ENCODE data around the gene COX4I2.

DNA sequence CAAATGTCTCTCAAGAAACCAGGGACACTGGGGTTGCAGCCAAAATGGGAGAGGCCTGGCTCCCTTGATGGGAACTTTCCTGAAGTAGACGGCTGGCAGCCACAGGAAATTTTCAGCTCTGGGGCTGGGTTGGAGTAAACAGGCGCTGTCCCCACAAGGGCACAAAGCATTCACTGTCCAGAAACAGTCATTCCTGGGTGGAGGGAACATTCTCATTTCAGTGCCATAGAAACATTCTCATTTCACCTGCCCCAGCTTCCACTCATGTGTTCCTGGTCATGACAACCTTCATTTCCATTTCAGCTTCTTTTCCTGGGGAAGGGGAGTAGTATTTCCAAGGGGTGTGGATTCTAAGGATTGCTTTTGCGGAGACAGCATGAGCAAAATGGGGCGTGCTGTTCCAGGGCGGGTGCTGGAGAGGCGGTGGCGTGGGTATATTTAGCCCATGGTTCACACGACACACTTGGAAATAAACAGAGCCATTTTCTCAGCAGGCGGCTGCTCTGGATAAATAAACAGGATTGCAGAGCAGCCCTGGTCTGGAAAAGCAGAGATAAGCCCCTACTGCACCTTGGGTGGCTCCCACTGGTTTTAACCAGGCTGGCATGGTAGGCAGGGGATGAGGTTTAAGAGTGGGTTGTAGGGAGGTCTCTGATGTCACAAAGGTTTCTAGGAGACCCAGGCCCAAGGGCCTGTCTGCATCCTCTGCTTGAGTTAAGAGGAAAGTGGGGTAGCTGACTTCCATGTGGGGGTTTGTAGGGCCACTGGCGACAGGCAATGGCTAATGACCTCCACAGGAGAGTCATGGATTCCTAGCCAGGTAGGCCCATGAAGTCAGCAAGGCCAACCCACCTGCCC is 32.9 kb downstream of the COX4I2 start:
- TF ChIP-seq SMC3 (IDR thresholded peaks at IDR 0.05; ENCODE audit: low read depth, low read length) (no peak), MXI1 (IDR thresholded peaks at IDR 0.05; ENCODE audit: borderline replicate concordance, low read depth, low read length) (peak; percentile 89), POLR2A (IDR thresholded peaks at IDR 0.05; ENCODE audit: low read depth, low read length) (no peak), MAZ (IDR thresholded peaks at IDR 0.05; ENCODE audit: borderline replicate concordance, low read depth, low read length) (peak; percentile 55), FOS (IDR thresholded peaks at IDR 0.05; ENCODE audit: low read depth, low read length) (no peak), NFE2L2 (IDR thresholded peaks at IDR 0.05; ENCODE audit: low read depth, low read length) (no peak), RFX5 (IDR thresholded peaks at IDR 0.05; ENCODE audit: low read depth, low read length) (no peak), BHLHE40 (IDR thresholded peaks at IDR 0.05; ENCODE audit: low read depth, low read length) (peak; percentile 71; the same call in 1 of the 2 replicates), RAD21 (IDR thresholded peaks at IDR 0.05; ENCODE audit: low read length) (no peak), CEBPB (IDR thresholded peaks at IDR 0.05; ENCODE audit: low read depth, low read length) (no peak), MAFK (IDR thresholded peaks at IDR 0.05; ENCODE audit: low read depth, low read length) (no peak)
- TF ChIP-seq, protein P1, sequence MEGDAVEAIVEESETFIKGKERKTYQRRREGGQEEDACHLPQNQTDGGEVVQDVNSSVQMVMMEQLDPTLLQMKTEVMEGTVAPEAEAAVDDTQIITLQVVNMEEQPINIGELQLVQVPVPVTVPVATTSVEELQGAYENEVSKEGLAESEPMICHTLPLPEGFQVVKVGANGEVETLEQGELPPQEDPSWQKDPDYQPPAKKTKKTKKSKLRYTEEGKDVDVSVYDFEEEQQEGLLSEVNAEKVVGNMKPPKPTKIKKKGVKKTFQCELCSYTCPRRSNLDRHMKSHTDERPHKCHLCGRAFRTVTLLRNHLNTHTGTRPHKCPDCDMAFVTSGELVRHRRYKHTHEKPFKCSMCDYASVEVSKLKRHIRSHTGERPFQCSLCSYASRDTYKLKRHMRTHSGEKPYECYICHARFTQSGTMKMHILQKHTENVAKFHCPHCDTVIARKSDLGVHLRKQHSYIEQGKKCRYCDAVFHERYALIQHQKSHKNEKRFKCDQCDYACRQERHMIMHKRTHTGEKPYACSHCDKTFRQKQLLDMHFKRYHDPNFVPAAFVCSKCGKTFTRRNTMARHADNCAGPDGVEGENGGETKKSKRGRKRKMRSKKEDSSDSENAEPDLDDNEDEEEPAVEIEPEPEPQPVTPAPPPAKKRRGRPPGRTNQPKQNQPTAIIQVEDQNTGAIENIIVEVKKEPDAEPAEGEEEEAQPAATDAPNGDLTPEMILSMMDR (conservative IDR thresholded peaks at IDR 0.05; ENCODE audit: low read depth, low read length): no peak
- TF ChIP-seq, protein P2, sequence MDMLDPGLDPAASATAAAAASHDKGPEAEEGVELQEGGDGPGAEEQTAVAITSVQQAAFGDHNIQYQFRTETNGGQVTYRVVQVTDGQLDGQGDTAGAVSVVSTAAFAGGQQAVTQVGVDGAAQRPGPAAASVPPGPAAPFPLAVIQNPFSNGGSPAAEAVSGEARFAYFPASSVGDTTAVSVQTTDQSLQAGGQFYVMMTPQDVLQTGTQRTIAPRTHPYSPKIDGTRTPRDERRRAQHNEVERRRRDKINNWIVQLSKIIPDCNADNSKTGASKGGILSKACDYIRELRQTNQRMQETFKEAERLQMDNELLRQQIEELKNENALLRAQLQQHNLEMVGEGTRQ (IDR thresholded peaks at IDR 0.05; ENCODE audit: low read depth, low read length): no peak
